ENCODE results near the gene ZBTB7A. TPM values are rescaled to one million over a fixed set of nuclear protein-coding genes. Genes with fewer than 3 reads are reported as not detected.

ZBTB7A gene
- total RNA-seq, 1 donor from 2014 or later = 54.2 TPM

- DNase-seq (ENCODE audit: low spot score) = no peak
Measured at GRCh38 chr19:4059453-4059871, 7.2 kb downstream of the ZBTB7A start.

GRCh38 chr19:4058693-4059452 is 7.8 kb downstream of the ZBTB7A start:
- DNase-seq (ENCODE audit: low spot score) (no peak), ATAC-seq (peak; percentile 34)
- intact Hi-C loops (cut with DNase I) = no loop called here

More at GRCh38 chr19:4059453-4059871, 7.2 kb downstream of the ZBTB7A start:
- intact Hi-C loops (cut with DNase I) = no loop called here
- ATAC-seq = no peak

DNA sequence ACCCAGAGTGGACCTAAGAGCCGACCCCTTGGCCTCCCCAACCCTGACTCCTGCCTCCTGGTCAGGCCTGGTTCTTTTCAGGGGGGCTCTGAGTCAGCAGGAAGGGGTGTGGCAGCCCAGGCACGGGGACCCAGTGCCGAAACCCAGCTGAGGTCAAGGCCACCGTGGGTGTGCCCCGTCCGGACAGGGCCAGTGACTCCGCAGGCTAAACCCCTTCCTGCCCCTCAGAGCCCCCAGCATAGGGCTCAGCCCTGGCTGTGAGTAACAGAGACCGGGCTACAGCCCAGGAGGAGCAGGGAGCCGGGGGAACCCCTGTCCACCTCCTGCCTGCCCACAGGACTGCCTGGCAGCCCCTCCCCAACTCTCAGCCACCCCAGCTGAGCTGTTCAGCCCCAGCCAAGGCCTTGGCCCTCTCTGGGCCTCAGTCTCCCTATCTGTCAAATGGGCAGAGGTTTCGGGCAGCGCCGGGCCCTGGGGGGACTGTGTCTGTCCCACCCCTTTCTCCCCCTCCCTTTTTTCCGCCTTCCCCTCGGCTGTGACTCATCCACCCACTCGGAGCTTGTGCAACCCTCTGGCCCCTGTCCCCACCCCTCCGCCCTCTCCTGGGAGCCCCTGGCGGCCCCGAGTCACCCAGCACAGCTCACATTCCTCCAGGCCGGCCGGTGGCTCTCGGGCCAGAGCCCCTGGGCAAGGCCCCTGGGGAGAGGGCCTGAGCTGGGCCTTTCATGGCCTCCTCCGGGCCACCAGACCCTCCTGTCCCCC is 8.6 kb downstream of the ZBTB7A start:
- DNase-seq (ENCODE audit: low spot score) = peak; percentile 90
- intact Hi-C loops (cut with DNase I) = no loop called here
- peak; percentile 76 for ATAC-seq

DNA sequence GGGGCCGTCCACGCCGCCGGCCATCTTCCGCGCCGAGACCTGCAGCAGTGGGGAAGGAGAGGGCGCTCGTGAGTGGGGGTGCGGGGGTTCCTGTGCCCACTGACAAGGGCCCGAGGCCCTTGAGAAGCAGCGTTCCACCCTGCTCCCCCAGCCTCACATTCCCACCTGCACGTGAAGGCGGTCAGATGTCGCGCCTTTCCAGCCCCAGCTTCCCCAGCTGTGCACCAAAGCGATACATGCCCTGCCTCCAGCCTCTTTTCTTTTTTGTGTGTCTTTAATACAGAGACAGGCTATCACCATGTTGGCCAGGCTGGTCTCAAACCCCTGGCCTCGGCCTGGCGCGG is 11.5 kb downstream of the ZBTB7A start:
- intact Hi-C loops (cut with DNase I) = no loop called here
- ATAC-seq = no peak
- DNase-seq (ENCODE audit: low spot score) = no peak

DNA sequence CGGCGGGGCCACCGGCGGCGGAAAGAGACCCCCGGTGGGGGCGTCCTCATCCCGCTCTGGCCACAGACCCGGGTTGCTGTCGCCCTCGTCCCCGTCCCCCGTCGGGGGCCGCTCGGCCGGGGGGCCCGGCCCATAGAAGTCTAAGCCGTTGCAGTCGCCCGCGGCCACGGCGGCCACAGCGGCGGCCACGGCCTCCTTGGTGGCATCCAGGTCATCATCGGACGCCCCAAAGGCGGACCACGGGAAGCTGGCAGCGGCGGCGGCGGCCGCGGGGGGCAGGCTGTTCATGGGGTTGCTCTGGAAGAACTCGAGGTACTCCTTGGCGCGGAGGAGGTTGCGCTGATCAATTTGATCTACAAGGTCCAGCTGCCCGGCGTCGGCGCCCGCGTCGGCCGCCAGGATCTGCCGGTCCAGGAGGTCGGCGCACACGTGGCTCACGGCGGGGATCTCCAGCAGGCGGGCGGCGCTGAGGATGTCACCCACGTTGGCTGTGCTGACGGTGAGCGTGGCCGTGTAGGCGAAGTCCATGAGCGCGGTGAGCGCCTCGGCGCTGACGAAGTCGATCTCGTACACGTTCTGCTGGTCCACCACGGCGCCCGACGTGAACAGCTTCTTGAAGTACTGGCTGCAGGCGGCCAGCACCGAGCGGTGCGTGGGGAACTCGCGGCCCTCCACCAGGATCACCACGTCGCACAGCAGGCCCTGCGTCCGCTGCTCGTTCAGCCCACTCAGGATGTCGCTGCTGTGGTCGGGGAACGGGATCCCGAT is 12.1 kb downstream of the ZBTB7A start:
- DNase-seq (ENCODE audit: low spot score) (no peak), ATAC-seq (no peak)
- intact Hi-C loops (cut with DNase I) = loop anchor here (5.0 kb wide), 1 partner anchor 42 kb away; no protein-coding TSS in a partner anchor

GRCh38 chr19:4053423-4054324 is 13.0 kb downstream of the ZBTB7A start:
- intact Hi-C loops (cut with DNase I) = loop anchor here (5.0 kb wide), 1 partner anchor 41 kb away; no protein-coding TSS in a partner anchor
- ATAC-seq (no peak), DNase-seq (ENCODE audit: low spot score) (no peak)

- ATAC-seq (no peak), DNase-seq (ENCODE audit: low spot score) (peak; percentile 60)
- intact Hi-C loops (cut with DNase I) = loop anchor here (5.0 kb wide), 1 partner anchor 41 kb away; no protein-coding TSS in a partner anchor
Measured at GRCh38 chr19:4052993-4053422, 13.7 kb downstream of the ZBTB7A start.

DNA sequence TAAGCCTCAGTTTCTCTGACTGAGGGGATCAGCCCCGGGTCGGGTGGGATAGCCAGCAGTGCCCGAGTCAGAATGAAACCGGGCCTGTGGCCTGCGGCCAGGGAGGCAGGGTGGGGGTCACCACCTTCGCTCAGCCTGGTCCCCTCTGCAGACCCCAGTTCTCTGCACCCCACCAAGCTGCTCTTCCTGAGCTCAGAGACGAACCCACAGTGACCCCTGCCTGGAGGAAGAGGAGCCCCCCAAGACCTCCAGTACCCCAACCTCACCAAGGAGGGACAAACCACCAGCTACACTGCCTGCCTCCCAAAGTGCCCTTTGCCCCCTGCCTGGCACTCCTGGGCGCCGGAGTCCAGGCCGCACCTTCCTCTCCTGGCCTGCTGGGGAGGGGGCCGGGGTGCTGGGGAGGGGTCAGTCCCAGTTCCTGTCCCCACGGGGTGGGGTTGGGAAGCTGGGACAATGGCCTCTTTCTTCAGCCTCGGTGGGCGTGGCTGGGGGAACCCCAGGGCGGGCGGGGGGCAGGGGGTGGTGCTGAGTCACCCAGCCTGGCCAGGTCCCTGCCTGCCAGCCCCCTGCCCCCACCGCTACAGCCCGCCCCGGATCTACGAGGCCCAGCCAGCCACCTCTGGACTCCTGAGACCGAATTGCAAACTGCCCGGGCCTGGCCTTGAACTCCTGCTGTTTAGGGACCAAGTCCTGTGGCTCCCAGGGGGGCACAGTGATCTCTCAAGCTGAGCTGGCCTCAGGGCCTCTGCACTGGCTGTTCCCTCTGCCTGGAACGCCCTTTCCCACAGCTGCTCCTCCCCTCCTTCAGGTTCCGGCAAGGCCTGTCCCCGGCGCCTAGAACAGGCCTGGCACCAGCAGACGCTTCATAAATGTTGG is 14.3 kb downstream of the ZBTB7A start:
- ATAC-seq = peak; percentile 70
- intact Hi-C loops (cut with DNase I) = loop anchor here (5.0 kb wide), 1 partner anchor 40 kb away; no protein-coding TSS in a partner anchor

GRCh38 chr19:4051175-4052101 is 15.3 kb downstream of the ZBTB7A start:
- DNase-seq (ENCODE audit: low spot score) = peak; percentile 63
- intact Hi-C loops (cut with DNase I) = loop anchor here (5.0 kb wide), 1 partner anchor 39 kb away; no protein-coding TSS in a partner anchor
- peak; percentile 6 for ATAC-seq

More for the DNA sequence above, 14.3 kb downstream of the ZBTB7A start:
- peak; percentile 83 for DNase-seq (ENCODE audit: low spot score)

- DNase-seq (ENCODE audit: low spot score) = peak; percentile 53
- intact Hi-C loops (cut with DNase I) = no loop called here
- no peak for ATAC-seq
Measured at GRCh38 chr19:4049432-4049831, 17.3 kb downstream of the ZBTB7A start.

DNA sequence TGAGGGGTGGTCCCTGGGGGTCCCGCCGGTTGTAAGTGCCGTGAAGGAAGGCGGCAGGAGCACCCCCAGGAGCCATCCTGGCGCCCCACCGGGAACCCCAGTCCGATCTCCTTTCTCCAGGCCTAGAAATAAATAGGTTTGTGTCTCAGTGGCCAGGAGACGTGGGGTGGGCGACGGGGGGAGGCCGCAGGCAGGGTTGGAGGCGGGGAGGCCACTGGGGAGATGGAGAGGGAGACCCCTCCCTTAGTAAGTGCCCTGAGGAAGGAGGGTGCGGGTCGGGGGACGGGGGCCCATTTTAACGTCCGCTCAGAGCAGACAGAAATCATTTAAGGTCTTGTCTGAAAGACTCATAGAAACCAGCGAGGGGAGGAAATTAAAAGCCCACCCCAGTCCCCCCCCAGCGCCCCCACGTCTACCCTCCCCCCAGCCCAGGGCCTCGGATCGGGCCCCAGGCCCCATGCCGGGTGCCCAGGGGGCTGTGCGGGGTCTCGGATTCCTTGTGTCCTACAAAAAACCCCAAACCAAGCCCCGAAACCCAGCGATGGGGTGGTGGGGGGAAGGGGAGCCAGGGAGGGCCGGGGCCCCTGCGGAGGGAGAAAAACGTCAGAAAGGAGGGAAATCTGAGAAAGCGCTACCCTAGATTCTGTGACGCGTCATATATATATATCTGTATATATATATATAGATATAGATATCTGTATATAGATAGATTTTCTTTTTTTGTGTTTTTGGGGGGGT is 19.6 kb downstream of the ZBTB7A start:
- ATAC-seq (no peak), DNase-seq (ENCODE audit: low spot score) (no peak)

DNA sequence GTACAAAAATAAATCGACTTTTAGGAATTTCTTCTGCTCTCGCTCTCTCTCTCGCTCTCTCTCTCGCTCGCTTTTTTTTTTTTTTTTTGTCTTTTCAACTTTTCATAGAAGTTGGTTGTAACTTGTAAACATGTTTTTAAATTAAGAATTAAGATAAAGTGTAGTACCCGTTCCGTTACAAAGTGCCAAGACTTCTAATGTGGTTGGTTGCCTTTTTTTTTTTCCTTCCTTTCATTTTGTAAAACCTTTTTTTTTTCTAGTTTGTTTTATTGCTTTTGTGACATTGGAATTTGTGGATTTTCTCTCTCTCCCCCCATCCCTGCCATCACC is 20.4 kb downstream of the ZBTB7A start:
- DNase-seq (ENCODE audit: low spot score) (no peak), ATAC-seq (no peak)
- intact Hi-C loops (cut with DNase I) = no loop called here

More for the DNA sequence above, 19.6 kb downstream of the ZBTB7A start:
- intact Hi-C loops (cut with DNase I) = no loop called here

DNA sequence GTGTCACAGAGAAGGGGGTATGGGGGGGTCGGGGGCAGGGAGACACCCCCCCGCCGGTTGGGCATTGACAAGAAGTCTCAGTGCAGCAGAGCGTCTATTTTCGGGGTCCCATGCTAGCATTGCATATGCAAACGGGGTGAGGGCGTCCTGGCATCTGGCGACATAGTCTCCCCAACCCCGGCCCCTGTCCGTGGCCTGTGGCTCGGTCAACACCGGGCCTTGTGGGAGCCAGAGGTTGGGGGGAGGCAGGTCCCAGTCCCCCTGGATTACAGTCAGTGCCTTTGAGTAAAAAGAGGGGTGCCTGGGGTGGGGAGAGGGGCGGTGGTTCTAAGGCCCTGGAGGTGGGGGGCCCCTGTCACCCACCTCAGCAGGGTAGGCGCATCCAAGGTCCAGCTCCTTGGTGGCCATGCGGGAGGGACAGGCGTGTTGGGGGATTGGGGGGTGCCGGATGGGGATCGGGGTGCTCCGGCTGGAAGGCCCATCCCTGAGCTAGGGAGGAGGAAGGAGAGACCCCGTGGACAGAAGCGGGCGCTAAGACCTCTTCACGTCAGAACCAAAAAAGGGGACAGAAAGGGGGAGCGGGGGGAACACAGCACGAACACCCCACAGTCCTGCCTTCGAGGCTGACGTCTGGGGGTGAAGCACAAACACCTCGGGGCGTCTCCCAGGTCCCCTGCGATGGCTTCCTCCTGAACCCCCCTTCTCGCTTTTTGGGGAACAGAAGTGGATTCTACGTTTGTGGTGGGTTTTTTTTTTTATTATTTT is 20.9 kb downstream of the ZBTB7A start:
- intact Hi-C loops (cut with DNase I) = no loop called here
- ATAC-seq = no peak
- no peak for DNase-seq (ENCODE audit: low spot score)

DNA sequence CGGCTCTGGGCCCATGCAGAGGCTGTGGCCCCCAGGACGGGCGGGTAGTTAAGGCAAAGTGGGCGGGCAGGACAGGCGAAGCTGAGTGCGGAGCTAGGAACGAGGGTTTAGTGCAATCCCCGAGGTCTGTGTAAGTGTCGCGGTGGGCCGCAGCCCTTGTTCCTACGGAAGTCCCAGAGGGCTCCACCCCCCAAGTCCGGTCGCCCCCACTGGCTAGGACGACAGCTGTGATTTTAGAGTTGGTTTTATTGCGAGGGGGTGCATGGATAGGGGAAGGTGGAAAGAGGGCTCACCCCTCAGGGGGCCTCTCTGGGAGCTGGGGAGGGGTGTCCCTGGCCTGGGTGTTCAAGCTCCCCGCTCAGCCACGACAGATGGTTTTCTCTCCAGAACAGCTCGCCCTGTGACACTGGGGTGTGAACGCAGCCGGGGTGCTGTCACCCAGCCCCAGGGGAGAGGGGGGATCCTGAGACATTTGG is 21.7 kb downstream of the ZBTB7A start:
- no peak for DNase-seq (ENCODE audit: low spot score)
- intact Hi-C loops (cut with DNase I) = no loop called here

More for the DNA sequence above, 21.7 kb downstream of the ZBTB7A start:
- peak; percentile 19 for ATAC-seq

Measured in sciatic nerve (tissue), 2 donors.